Left renal cortex interstitium (tissue), 4 donors: ENCODE results near the gene RALGPS2. TPM values are rescaled to one million over a fixed set of nuclear protein-coding genes. Genes with fewer than 3 reads are reported as not detected.

ENCODE experiments used
- DNase-seq, 4 donors: peaks; one replicate each; pipeline ENCODE4 v3.0.0-alpha.2; 2013; ENCODE audit warnings: low read depth in 4 of 4, low spot score in 2 of 4, missing footprints in 1 of 4
- polyA plus RNA-seq, 4 donors: library from polyadenylated mRNA; unstranded; fragments of 120-200 nt; gene quantifications; one replicate each; pipeline ENCODE4 v1.2.1, GENCODE V29; 2013; ENCODE audit not compliant: insufficient read length in 4 of 4

RALGPS2 gene
- polyA plus RNA-seq, 4 donors, result 29.6 to 35.2 (median 31.7) TPM

DNA sequence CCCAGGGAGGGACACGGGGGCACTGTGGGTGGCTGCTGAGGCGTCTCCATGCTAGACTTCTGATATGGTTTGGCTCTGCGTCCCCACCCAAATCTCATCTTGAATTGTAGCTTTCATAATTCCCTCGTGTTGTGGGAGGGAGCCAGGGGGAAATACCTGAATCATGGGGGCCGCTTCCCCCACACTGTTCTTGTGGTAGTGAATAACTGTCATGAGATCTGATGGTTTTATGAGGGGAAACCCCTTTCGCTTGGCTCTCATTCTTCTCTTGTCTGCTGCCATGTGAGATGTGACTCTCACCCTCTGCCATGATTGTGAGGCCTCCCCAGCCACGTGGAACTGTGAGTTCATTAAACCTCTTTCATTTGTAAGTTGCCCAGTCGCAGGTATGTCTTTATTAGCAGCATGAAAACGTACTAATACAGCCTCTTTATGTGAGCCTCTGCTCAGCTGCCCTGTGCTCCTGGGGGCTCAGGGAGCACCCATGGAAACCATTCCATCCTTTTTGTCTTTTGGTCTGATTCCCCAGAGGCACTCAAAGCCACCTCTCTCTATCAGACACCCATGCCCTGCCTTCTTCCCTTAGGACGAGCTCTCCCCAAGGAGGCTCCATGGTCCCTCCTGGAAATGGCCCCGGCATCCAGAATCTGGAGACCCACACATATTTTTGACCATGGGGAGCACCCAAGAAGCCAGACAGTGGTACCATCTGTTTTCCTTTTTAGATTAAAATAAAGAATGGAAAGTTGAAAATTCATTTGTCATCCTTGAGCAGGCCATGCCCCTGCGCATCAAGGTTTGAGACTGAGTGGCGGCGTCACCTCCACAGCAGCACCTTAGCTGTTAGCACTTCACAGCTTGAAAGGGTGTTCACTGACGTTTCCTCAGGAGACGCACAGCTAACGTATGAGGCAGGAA, 234.8 kb downstream of the RALGPS2 start:
- DNase-seq, result no peak

DNA sequence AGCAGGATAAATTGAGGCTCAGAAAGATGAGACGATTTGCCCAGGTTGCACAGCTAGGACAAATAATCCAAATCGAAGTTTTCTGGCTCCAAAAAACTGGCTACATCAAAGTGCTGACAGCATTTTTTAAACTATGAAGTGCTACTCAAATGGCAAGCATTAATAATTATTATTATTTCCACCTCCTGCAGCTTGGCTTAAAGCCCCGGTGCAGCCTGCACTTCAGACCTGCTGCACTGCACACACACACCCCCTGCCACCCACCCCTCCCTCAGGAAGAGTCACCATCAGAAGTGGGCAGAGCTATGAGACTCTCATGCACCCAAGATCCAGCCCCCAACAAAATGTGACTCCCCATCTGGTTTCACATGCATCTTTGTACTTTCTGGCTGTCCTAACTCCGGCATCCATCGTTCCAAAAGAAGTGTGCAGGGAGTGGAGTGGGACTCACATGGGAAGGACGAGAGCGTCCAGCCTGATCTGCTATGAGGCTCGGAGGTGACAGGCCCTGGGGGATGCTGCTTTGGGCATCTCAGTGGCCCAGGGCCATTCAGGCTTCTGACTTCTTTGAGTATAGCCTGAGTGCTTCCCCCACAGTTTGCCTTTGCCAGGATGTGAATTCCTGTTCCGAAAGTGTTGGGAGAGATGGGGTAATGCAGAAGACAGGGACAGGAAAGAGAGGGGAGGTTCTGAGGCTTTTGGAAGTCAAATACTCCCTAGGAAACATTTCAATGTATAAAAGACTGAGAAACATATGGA, 235.6 kb downstream of the RALGPS2 start:
- no peak for DNase-seq

DNA sequence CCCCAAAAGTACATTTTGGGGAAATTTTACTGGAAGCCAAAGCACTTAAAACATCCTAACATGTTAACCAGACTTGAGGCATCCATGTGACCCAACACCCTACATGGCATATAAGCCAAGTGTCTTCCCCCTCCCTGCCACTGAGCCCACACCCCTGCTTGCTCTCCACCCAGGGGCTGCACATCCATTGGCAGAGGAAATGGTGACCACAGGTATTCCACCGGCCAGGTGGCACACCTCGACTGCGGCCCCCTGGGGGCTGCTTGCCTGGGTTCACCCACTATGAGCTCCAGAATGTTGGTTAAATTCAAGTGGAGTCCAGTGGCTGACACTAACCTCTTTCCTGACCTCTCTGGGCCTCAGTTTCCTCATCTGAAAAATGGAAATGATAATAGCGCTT, 236.3 kb downstream of the RALGPS2 start:
- no peak for DNase-seq

DNA sequence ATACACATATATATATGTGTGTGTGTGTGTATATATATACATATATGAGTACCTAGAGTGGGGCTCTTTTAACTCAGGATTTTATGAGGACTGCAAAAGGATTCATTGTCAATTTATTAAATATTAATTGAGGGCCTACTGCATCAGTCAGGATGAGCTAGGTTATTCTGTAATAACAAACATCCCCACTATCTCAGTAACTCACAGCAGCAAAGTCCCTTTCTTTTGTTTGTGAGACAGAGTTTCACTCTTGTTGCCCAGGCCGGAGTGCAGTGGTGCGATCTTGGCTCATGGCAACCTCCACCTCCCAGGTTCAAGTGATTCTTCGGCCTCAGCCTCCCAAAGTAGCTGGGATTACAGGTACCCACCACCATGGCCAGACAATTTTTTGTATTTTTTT, 236.8 kb downstream of the RALGPS2 start:
- no peak for DNase-seq

DNA sequence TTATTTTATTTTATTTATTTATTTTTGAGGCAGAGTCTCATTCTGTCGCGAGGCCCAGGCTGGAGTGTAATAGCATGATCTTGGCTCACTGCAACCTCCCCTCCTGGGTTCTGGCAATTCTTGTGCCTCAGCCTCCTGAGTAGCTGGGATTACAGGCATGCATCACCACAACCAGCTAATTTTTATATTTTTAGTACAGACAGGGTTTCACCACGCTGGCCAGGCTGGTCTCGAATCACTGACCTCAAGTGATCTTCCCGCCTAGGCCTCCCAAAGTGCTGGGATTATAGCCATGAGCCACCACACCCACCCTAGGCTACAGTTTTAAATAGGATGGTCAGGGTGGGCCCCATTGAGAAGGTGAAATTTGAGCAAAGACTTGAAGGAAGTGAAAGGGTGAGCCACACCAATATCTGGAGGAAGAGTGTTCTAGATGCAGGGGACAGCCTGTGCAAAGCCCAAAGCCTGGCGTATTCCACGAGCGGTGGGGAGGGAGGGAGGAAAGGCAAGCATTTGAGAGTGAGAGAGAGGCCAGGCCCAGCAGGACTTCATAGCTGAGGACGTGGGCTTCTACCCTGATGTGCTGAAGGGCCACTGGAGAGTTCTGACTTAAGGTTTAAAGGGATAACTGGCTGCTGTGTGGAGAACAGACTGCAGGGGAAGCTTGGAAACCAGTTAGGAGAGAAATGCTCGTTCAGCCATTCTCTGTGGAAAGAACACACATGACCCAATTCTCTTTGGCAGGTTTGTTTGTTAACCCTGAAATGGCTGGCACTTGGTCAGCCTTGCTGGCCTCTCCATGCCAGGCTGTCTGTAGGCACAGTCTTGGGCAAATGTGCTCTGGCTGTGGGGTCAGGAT, 238.0 kb downstream of the RALGPS2 start:
- DNase-seq, result no peak

DNA sequence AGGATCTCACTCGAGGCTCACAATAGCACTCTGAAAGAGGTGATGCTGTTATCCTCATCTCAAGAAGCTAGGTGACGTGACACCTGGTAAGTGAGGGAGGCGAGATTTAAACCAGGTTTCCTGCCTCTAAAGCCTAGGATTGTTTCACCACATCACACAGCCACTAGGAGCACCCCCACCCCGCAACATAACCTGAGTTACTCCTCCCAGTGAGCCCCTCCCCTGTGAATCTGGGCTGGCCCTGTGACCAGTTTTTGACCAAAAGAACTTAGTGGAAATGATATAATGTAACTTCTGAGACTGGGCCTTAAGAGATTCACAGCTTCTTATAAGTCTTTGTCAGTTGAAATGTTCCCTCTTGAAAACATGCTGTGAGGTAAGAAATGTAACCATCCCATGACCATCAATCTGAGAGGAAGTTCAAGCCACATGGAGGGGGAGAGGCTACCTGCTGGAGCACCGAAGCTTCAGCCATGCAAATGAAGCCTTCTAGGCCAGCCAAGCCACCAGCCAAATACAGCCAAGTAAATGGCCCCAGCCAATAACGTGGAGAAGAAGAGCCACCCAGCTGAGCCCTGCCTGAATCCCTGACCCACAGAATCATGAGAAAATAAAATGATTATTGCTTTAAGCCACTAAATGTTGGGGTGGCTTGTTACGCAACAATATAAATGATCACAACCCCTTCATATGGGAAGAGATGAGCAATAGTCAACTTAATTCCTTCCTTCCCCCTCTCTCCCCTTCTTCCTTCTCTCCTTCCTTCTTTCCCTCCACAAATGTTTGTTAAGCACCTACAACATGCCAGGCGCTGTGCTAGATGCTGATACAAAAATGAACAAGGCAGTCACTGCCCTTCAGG, 239.7 kb downstream of the RALGPS2 start:
- no peak for DNase-seq

DNA sequence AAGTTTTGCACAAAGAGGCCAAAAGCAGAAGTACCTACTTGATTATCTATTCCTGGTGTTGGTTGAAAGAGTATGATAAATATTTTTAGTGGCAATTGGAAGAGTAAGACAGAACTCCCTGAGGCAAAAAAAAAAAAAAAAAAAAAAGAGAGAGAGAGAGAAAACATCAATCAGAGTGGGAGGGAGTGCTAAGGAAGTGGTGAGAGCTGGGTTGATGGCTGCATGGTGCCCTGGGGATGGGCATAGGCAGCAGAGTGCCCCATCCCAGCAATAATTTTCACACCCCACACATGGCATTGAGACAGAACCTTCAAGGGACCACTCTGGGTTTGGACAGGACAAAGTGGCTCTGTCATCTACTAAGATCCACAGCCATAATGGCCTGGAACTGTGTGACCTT, 241.3 kb downstream of the RALGPS2 start:
- DNase-seq, result no peak

DNA sequence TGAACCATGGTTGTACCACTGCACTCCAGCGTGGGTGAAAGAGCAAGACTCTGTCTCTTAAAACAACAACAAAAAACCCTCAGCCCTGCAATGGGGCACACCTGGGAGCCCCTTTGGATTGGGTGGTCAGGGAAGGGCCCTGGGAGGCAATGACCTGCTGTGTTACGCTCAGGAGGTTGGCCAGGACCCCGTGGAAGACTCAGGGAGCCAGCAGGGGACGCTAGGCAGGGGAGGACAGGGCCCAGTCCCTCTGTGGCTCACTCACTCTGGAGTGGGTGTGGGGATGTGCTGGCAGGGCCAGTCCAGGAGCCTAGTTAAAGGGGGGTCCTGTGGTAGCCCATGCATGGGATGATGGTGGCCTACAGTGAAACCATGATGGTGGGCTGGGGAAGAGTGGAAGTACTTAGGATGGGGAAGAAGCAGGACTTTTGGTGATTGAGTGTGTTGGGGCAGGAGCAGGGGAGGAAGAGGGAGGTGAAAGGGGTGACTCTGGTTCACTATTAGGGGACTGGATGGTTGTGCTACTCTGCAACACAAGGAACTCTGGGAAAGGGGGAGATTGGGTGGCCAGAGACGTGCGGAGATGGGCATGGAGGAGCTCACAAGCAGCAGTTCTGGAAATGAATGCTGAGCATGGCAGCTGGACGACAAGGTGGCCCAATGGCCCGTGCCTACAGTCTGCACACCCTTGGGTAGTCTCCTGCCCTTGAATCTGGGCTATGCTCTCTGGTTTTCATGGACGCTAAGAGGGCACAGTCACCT, 244.4 kb downstream of the RALGPS2 start:
- no peak for DNase-seq

DNA sequence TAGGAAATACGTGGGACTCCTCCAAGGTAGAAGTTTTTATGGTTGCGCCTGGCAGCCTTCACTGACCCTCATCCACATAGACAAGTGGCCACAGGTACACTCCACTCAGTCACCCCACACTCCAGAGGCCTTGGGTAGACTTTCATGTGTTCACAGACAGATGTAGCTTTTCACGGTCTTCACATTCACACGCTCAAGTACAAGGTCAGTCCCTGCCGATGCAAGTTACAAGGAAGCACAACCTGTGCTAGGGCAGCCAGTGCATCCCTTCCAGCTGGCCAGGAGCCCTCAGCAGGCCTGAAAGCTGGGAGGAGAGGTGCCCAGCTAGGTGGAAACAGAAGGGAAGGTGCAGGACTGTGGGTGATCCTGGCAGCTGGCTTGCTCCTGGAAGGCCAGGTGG, 245.1 kb downstream of the RALGPS2 start:
- no peak for DNase-seq

Other genes starting within 250 kb of the RALGPS2 start
- under 1 TPM; 0.19 to 0.42 (median 0.31) TPM for gene CLEC20A, start 228.3 kb upstream of the RALGPS2 start, polyA plus RNA-seq
- under 1 TPM in 1 of 4 donors, not detected in 3; 0.21 TPM for gene TEX35, start 212.1 kb upstream of the RALGPS2 start, polyA plus RNA-seq
- 1 to 10 TPM; 3.9 to 8.6 (median 6.5) TPM for gene ANGPTL1, start 145.8 kb downstream of the RALGPS2 start, polyA plus RNA-seq